DMS79 treated with DMSO at 0.1 percent for 48 hours (cell line): ENCODE results near the gene AGFG2.
"Not testable (repeated sequence)": the region's sequence is repeated elsewhere in the genome, so short reads cannot be mapped to it uniquely, and the experiment has no call there.

Experiments used
- DNase-seq: peaks from one replicate; lab custom pipeline; 2025; lab: John Stamatoyannopoulos, UW

AGFG2 gene

DNA sequence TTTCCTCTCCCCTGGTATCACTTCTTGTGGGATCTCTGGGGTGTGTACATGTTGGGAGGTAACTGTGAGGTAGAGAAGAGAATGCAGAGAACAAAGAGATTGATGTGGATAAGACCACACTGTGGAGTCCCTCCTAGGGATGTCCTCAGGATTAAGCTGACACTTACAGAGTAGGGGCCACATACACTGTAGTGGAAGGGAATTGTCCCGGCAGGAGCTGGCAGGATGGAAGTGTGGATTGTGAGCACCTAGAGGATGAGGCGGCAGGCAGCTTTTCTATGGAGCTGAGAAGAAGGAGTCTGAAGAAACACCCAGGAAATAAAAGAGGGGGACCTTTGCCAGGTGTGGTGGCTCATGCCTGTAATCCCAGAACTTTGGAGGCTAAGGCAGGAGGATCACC lies 13.5 kb downstream of the AGFG2 start:
- no peak for DNase-seq

GRCh38 chr7:100553032-100553431 lies 14.0 kb downstream of the AGFG2 start:
- DNase-seq: no peak

DNA sequence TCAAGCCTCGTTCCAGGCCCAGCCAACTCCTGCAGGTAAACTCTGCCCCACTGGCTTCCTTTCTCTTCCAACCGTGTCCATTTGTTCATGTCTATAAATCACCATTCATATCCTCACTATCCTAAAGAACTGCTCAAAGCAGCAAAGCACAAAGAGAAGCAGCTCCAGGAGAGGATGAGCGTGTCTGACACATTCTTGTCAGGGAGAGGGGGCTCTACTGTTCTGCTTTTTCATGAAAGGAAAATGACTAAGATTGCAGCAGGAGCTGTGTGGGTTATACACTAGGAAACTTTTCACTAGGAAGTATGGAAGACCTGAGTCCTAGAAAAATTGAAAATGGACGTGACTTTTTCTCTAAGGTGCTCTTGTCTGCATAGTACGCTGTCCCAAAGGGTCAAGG lies 16.7 kb downstream of the AGFG2 start:
- no peak for DNase-seq

DNA sequence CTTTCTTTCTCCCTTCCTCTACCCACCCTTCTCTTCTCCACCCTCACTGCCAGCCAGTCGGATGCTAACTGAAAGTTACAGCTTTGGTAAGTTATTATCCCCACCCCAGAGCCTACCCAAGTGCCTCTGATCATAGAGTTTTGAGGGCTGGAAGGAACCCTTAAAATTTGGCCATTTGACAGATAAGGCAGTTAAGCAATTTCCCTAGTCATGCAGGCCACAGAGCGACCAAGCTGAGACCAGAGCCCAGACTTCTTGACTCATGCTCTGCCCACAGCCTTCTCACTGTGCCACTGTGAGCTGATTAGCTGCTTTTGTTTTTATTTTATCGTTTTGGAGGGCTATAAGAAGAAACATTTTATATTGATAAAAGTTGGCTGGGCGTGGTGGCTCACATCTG lies 17.5 kb downstream of the AGFG2 start:
- no peak for DNase-seq

DNA sequence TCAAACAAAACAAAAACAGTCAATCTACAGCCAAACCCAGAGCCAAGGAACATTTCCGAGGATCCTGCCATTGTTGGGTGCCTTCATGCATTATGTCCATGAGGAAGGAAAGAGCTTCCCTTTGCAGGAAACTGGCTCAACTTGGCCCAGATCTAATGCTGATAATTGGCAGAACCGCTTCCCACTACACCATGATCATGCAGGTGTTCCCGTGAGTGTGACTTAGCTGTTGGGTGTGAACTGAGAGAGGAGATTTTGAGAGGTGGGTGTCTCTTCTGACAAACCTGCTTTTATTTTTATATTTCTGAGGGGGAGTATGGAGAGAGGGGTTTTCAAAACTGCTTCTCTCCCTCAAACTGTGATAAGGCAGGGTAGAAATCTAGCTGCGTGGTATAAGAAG lies 20.1 kb downstream of the AGFG2 start:
- no peak for DNase-seq

DNA sequence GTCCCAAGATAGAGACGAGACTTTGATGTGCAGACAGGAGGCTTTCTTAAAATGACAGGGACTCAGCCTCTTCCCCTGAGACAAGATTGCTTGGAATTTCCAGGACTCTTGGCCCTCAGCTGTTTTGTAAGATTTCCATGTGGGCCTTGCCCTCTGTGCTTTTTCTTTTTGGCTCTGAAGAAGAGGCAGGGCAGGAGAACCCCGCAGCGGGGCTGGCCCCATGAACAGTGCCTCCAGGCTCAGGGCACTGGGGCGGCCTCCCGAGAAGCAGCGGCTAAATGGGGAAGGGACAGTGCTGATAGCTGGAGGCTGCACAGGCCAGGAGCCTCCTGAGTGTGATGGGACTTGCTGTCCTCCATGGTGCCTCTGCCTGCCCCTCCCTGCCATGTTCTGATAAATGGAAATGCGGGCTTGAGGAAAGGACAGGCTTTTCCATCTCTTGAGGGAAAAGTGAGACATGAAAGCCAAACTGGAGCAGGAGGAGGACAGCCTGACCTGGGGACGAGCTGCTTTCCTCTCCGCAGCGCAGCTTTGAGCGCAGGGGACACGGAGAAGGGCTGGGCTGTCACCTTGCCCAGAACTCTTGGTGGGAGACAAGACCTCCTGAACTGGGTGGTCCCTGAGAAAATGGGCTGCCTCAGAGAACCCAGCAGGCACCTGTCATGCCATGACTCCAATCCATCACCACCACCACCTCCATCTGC lies 22.6 kb downstream of the AGFG2 start:
- no peak for DNase-seq

DNA sequence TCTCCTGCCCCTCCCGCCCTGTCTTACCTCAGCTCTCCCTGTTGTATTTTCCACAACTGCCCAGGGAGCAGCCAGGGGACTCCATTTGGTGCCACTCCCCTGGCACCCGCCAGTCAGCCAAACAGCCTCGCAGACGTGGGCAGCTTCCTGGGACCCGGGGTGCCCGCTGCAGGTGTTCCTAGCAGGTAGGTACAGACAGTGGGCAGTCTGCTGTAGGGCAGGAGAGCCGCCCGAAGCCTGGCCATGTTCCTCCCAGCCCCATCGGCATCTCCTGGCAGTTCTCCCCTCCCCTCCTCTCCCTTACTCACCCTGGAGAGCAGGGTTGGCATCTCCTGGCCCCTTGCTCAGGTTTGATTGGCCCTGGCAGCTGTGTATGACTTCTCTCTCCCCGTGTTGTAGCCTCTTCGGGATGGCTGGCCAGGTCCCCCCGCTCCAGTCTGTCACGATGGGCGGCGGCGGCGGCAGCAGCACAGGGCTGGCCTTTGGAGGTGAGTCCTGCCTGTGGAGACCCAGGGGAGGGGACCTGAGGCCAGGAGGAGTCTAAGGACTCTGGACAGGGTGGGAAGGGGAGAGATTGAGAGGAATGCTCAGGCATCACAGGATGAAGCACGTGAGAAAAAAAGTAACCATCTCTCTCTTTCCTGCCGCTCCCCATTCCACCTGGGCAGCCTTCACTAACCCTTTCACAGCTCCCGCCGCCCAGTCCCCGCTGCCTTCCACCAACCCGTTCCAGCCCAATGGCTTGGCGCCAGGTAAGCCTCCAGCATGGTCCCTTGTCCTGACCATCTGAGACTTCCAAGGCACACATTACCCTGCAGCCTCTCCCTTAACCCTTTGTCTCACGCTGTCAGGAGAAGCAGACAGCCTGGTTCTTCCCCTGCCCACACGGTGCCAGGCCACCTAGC lies 23.4 kb downstream of the AGFG2 start:
- no peak for DNase-seq

DNA sequence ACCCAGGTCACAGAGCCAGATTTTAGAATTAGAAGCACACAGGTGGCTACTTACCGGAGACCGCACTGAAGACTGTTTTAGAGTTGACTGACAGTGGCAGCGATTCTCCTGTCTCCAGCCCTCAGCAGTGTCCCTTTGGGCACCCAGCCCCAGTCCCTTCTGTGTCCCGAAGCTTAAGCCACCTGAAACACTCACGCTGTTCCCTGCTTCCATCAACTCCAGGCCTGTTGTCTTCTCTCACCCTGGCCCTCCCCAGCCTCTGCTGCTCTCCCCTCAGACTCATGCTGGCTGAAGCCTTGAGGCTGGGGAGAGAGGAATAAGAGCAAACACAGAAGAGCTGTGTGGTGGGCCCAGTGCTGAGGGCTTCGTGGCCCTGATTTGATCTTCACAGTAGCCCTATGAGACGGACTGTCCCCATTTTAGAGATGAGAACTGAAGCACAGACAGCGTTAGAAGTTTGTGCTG lies 24.1 kb downstream of the AGFG2 start:
- DNase-seq: no peak

DNA sequence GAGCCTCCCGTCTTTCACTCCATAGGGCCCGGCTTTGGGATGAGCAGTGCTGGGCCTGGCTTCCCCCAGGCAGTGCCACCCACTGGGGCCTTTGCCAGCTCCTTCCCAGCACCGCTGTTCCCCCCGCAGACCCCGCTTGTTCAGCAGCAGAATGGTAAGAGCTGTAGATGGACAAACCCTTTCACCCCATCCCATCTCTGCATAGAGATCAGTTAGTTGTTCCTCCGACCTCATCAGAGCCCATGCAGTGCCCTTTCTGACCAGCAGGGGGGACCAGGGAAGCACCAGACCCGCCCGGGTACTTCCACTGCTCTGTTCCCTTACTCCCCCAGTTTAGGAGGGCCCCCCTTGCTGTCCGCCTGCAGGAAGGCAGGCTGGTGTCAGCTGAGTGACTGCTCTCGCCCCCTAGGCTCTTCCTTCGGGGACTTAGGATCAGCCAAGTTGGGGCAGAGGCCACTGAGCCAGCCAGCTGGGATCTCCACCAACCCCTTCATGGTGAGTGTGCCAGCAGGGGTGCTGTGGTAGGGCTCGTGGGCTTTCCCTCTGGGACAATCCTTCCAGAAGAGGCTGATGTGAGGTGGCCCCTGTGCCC lies 24.9 kb downstream of the AGFG2 start:
- peak; percentile 10 for DNase-seq

- DNase-seq: not testable (repeated sequence)
Observed at GRCh38 chr7:100564405-100564804, 25.4 kb downstream of the AGFG2 start.

- no peak for DNase-seq
Observed at GRCh38 chr7:100565133-100565571, 26.1 kb downstream of the AGFG2 start.

- no peak for DNase-seq
Observed at GRCh38 chr7:100566018-100566531, 27.1 kb downstream of the AGFG2 start.

DNA sequence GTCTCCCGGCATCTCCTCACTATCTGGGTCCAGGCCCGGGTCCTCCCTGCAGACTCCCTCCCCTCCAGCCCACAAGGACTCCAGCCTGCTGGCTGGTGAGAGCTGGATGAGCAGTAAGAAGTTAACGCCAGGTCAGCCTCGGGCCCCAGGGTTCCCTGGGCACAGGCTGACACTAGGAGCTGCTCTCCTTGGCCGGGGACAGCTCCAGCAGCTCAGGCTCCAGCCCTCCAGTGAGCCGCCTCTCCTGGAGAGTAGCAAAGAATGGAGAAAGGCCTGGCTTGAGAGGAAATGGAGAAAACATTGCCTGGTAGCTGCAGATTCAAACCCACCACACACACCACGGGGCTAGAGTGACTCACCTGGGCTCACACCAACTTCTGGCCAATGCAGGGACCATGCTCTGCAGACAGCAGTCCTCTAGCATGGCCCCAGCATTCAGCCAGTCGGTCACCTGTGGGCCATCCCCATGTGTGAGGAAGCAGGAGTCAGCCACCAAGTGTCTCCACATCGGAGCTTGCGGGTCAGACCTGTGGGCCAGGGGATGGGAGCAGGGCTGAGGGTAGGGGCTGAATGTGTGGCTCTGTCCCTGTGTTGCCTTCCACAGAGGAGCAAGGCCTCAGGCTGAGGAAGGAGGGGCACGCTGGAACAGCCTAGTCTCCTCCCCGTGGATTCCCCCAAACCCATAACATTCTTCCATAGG lies 28.2 kb downstream of the AGFG2 start:
- no peak for DNase-seq

- DNase-seq: peak; percentile 26
Observed at GRCh38 chr7:100567751-100568175, 28.8 kb downstream of the AGFG2 start.

GRCh38 chr7:100568176-100568895 lies 29.3 kb downstream of the AGFG2 start:
- no peak for DNase-seq

GRCh38 chr7:100568896-100569844 lies 30.2 kb downstream of the AGFG2 start:
- DNase-seq: no peak

- DNase-seq: no peak
Observed at GRCh38 chr7:100570954-100571828, 32.2 kb downstream of the AGFG2 start.

DNA sequence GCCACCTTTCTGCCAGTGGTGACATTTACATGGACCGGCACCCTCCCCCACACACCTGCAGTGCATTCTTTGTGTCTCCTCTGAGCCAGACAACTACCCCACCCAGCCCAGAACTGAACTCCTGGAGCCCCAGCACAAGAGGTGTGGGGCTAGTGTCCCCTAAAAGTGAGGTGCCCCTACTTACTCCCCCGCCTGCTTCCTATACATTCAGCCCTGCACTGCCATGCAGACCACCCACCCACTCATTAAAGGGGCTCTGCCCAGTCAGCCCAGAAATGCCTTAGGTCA lies 32.8 kb downstream of the AGFG2 start:
- no peak for DNase-seq

- no peak for DNase-seq
Observed at GRCh38 chr7:100572281-100572948, 33.4 kb downstream of the AGFG2 start.
